WTC11 (cell line): ENCODE measurements around the gene CPT1A. TPM values are rescaled to one million over a fixed set of nuclear protein-coding genes. Genes with fewer than 3 reads are reported as not detected.

Experiments used
- ATAC-seq: fragments of 200-7000 bp; cut with Tn5 transposase; 2 replicates; pipeline ENCODE4 v1.10.0; 2021; ENCODE audit warnings: mild to moderate bottlenecking, moderate library complexity
- CTCF ChIA-PET: fragments of 300-600 bp; sonication (Branson Sonifier 250); formaldehyde crosslinking; loops from one replicate; lab custom pipeline; 2021; ENCODE audit warnings: antibody characterized with exemption; lab: Charles Lee
- POLR2A ChIA-PET: fragments of 350-600 bp; sonication (Branson Sonifier 250); formaldehyde crosslinking; loops from one replicate; lab custom pipeline; 2021; ENCODE audit warnings: antibody characterized with exemption; lab: Charles Lee
- DNase-seq: peaks from one replicate; pipeline ENCODE4 v3.0.0; 2021; ENCODE audit warnings: low spot score
- H3K27ac Mint-ChIP-seq: 2 replicates; pipeline ENCODE4 v1.8.0; 2021; ENCODE audit warnings: mixed read lengths
- H3K27me3 Mint-ChIP-seq: 2 replicates; pipeline ENCODE4 v1.8.0; 2021; ENCODE audit warnings: low read depth, mild to moderate bottlenecking, moderate library complexity, mixed read lengths
- H3K36me3 Mint-ChIP-seq: 2 replicates; pipeline ENCODE4 v1.8.0; 2021; ENCODE audit warnings: mixed read lengths
- H3K4me1 Mint-ChIP-seq: 2 replicates; pipeline ENCODE4 v1.8.0; 2022; ENCODE audit warnings: mixed read lengths
- H3K4me3 Mint-ChIP-seq: 2 replicates; pipeline ENCODE4 v1.8.0; 2021; ENCODE audit warnings: mild to moderate bottlenecking, moderate library complexity, mixed read lengths
- H3K9me3 Mint-ChIP-seq: 2 replicates; pipeline ENCODE4 v1.8.0; 2021; ENCODE audit warnings: mixed read lengths
- ATF3 ChIP-seq: sonication (generic); formaldehyde crosslinking; conservative IDR thresholded peaks from 2 replicates; pipeline ENCODE4 v1.8.1; 2022; ENCODE audit warnings: mild to moderate bottlenecking, missing genetic modification reagents
- CBFB ChIP-seq: sonication (generic); formaldehyde crosslinking; IDR thresholded peaks from 2 replicates; pipeline ENCODE4 v1.8.1; 2022; ENCODE audit warnings: mild to moderate bottlenecking, low read depth, missing genetic modification reagents
- CREB1 ChIP-seq: sonication (generic); formaldehyde crosslinking; IDR thresholded peaks from 2 replicates; pipeline ENCODE4 v1.8.0; 2023; ENCODE audit warnings: mild to moderate bottlenecking, missing genetic modification reagents
- ELF4 ChIP-seq: sonication (generic); formaldehyde crosslinking; IDR thresholded peaks from 2 replicates; pipeline ENCODE4 v1.8.1; 2022; ENCODE audit warnings: low read depth, mild to moderate bottlenecking, moderate library complexity, missing genetic modification reagents
- ERG ChIP-seq: fragments of 250-450 bp; sonication (Bioruptor Pico); IDR thresholded peaks from 2 replicates; pipeline ENCODE4 v1.8.0; 2021; ENCODE audit warnings: mild to moderate bottlenecking
- FOXP1 ChIP-seq: sonication (generic); formaldehyde crosslinking; IDR thresholded peaks from 2 replicates; pipeline ENCODE4 v1.8.0; 2022; ENCODE audit warnings: missing genetic modification reagents, mild to moderate bottlenecking, moderate library complexity, borderline replicate concordance
- GRHL2 ChIP-seq: fragments of 250-450 bp; sonication (Bioruptor Pico); IDR thresholded peaks from 2 replicates; pipeline ENCODE4 v1.8.0; 2022; ENCODE audit warnings: mild to moderate bottlenecking, moderate library complexity; ENCODE audit not compliant: insufficient replicate concordance, severe bottlenecking
- GTF2I ChIP-seq: fragments of 250-450 bp; sonication (Bioruptor Pico); conservative IDR thresholded peaks from 2 replicates; pipeline ENCODE4 v1.4.0; 2021; ENCODE audit warnings: mild to moderate bottlenecking
- HMGXB4 ChIP-seq: sonication (generic); formaldehyde crosslinking; IDR thresholded peaks from 2 replicates; pipeline ENCODE4 v1.8.1; 2023; ENCODE audit warnings: mild to moderate bottlenecking, moderate library complexity, missing genetic modification reagents
- MLX ChIP-seq: sonication (generic); formaldehyde crosslinking; IDR thresholded peaks from 2 replicates; pipeline ENCODE4 v1.8.1; 2023; ENCODE audit warnings: mild to moderate bottlenecking, missing genetic modification reagents, moderate library complexity
- SMAD3 ChIP-seq: sonication (generic); formaldehyde crosslinking; IDR thresholded peaks from 2 replicates; pipeline ENCODE4 v1.8.0; 2022; ENCODE audit warnings: missing genetic modification reagents, mild to moderate bottlenecking, borderline replicate concordance
- SP1 ChIP-seq: sonication (generic); formaldehyde crosslinking; conservative IDR thresholded peaks from 2 replicates; pipeline ENCODE4 v1.8.1; 2022; ENCODE audit warnings: missing genetic modification reagents
- USF1 ChIP-seq: sonication (generic); formaldehyde crosslinking; IDR thresholded peaks from 2 replicates; pipeline ENCODE4 v1.8.0; 2022; ENCODE audit warnings: mild to moderate bottlenecking, missing genetic modification reagents
- ZMAT4 ChIP-seq: fragments of 250-450 bp; sonication (Bioruptor Pico); IDR thresholded peaks from 2 replicates; pipeline ENCODE4 v1.9.0; 2021; ENCODE audit warnings: mild to moderate bottlenecking
- ZNF121 ChIP-seq: sonication (generic); formaldehyde crosslinking; IDR thresholded peaks from 2 replicates; pipeline ENCODE4 v1.8.0; 2023; ENCODE audit warnings: missing genetic modification reagents
- ZNF232 ChIP-seq: sonication (generic); formaldehyde crosslinking; IDR thresholded peaks from 2 replicates; pipeline ENCODE4 v1.8.0; 2022; ENCODE audit warnings: mild to moderate bottlenecking, missing genetic modification reagents
- ZNF263 ChIP-seq: sonication (generic); formaldehyde crosslinking; IDR thresholded peaks from 2 replicates; pipeline ENCODE4 v1.8.1; 2022; ENCODE audit warnings: low read depth, mild to moderate bottlenecking, moderate library complexity, missing genetic modification reagents
- ZNF532 ChIP-seq: fragments of 250-450 bp; sonication (Bioruptor Pico); IDR thresholded peaks from 2 replicates; pipeline ENCODE4 v1.9.0; 2021; ENCODE audit warnings: mild to moderate bottlenecking, borderline replicate concordance
- ZNF671 ChIP-seq: fragments of 250-450 bp; sonication (Bioruptor Pico); IDR thresholded peaks from 2 replicates; pipeline ENCODE4 v1.8.0; 2021; ENCODE audit warnings: mild to moderate bottlenecking
- ZSCAN18 ChIP-seq: fragments of 250-450 bp; sonication (Bioruptor Pico); IDR thresholded peaks from 2 replicates; pipeline ENCODE4 v2.1.2; 2022; ENCODE audit warnings: mild to moderate bottlenecking, moderate library complexity
- total RNA-seq: library from RNA; stranded (reverse); gene quantifications from 3 replicates; pipeline ENCODE4 v1.2.3, GENCODE V29; 2021

The CPT1A gene
- total RNA-seq, 1 experiment from 2014 or later: 28.1 TPM

GRCh38 chr11:68881320-68881719 is 39.6 kb upstream of the CPT1A start (continued):
- TF ChIP-seq ZSCAN18 (CRISPR knock-in tag) (no peak), ZNF532 (CRISPR knock-in tag) (no peak), CBFB (no peak)

- Mint-ChIP-seq H3K36me3 (peaks cover 9% of the 10 kb centered on the region), H3K27me3 (no peaks in the 10 kb centered on the region), H3K4me3 (no peak overlapping the region), H3K9me3 (peaks cover 4% of the 10 kb centered on the region; the same call in 1 of the 2 replicates), H3K4me1 (no peaks in the 10 kb centered on the region), H3K27ac (no peak overlapping the region)
- no peak for ATAC-seq
- DNase-seq: no peak
- ChIA-PET CTCF (interaction anchor here (5.6 kb wide), 1 partner anchor 9 kb away, joined by 19 read pairs; no protein-coding TSS in a partner anchor), POLR2A (no interaction called here)
- TF ChIP-seq ERG (CRISPR knock-in tag): no peak
- TF ChIP-seq SP1 (CRISPR knock-in tag): no peak
- no peak for TF ChIP-seq GRHL2 (CRISPR knock-in tag)
- TF ChIP-seq ZNF232: no peak
- TF ChIP-seq FOXP1 (CRISPR knock-in tag): no peak
- TF ChIP-seq USF1 (CRISPR knock-in tag): no peak
- TF ChIP-seq ZMAT4 (CRISPR knock-in tag): no peak
- TF ChIP-seq MLX (CRISPR knock-in tag): no peak
- no peak for TF ChIP-seq HMGXB4 (CRISPR knock-in tag)
- no peak for TF ChIP-seq SMAD3 (CRISPR knock-in tag)
- no peak for TF ChIP-seq ELF4 (CRISPR knock-in tag)
- no peak for TF ChIP-seq ZNF671 (CRISPR knock-in tag)
- no peak for TF ChIP-seq GTF2I (CRISPR knock-in tag)
- TF ChIP-seq ZNF121 (CRISPR knock-in tag): no peak
- no peak for TF ChIP-seq ZNF263 (CRISPR knock-in tag)
- no peak for TF ChIP-seq ATF3 (CRISPR knock-in tag)
- no peak for TF ChIP-seq CREB1 (CRISPR knock-in tag)
These were observed 39.1 kb upstream of the CPT1A start for GRCh38 chr11:68880851-68881250.
